Measurements from ENCODE around the gene SCMH1. TPM values are rescaled to one million over a fixed set of nuclear protein-coding genes. Genes with fewer than 3 reads are reported as not detected.

SCMH1 gene
- total and polyA plus RNA-seq, 2 of the 4 experiments (the other 2 are of a cell fraction) = 9.0 to 19.4 TPM

DNA sequence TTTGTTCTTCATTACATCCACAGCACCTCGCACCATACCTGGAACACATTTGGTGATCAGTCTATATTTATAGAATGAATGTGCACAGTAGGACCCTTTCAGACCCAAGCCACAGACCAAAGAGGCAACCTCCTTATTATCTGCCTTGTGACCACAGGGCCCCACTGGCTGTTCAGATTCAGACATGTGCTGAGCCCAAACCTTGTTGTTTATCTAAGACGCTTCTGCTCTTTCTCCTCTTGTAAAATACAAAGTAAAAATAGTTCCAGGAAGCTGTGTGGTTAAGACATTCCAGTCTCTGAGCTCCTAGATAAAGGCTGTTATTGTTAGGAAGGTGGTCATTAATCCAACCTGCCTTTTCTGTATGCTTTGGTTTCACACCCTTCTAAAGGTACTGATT is 3.6 kb upstream of the SCMH1 start:
- H3K14ac ChIP-seq (replicated peaks; ENCODE audit: low read depth, low read length) = no peak overlapping the region
- H3K4me1 ChIP-seq (ENCODE audit: control insufficient read depth, insufficient read depth, low read length) = peaks cover 7% of the 10 kb centered on the region
- no peak overlapping the region for H2BK15ac ChIP-seq (ENCODE audit: low read depth, low read length)
- H2BK20ac ChIP-seq (ENCODE audit: low read depth, low read length) = no peak overlapping the region
- no peaks in the 10 kb centered on the region for H3K36me3 ChIP-seq (ENCODE audit: control insufficient read depth, insufficient read depth, low read length)
- no peak overlapping the region for H3K23ac ChIP-seq (ENCODE audit: low read depth, low read length)
- no peak overlapping the region for H2BK5ac ChIP-seq (ENCODE audit: low read depth, low read length, poor library complexity, severe bottlenecking)
- no peak overlapping the region for H3K18ac ChIP-seq (ENCODE audit: low read depth, low read length)
- no peak overlapping the region for H4K8ac ChIP-seq (ENCODE audit: low read depth in 2 of 2, low read length in 2 of 2)
- no peak overlapping the region for H4K91ac ChIP-seq (ENCODE audit: insufficient read depth, low read depth, low read length)
- intact Hi-C loops (cut with micrococcal nuclease) (no loop called here), in situ Hi-C loops (cut with MboI; ENCODE audit: low sequenced_read_pairs) (no loop called here), dilution Hi-C loops (cut with HindIII; ENCODE audit: low sequenced_read_pairs, unreplicated experiment) (no loop called here)
- no CpG with 5 or more reads among the region's 2 CpGs for WGBS, 2 experiments (ENCODE audit: extremely low coverage in 2 of 2, insufficient read length in 1 of 2)
- H3K4me2 ChIP-seq (ENCODE audit: low read depth, low read length) = no peak overlapping the region
- no peak overlapping the region for H3K4ac ChIP-seq (ENCODE audit: low read depth, low read length)
- H2AK9ac ChIP-seq (replicated peaks; ENCODE audit: low read depth, low read length, poor library complexity) = no peak overlapping the region
- no peak overlapping the region for H2BK120ac ChIP-seq (ENCODE audit: low read depth, low read length)
- CTCF ChIA-PET = no interaction called here
- H2AK5ac ChIP-seq (ENCODE audit: low read depth, low read length) = no peak overlapping the region
- no TSS peak for BruUV-seq (replicated peaks)
- H3K9me1 ChIP-seq (ENCODE audit: insufficient read depth, low read length) = peaks cover 8% of the 10 kb centered on the region
- POLR2A ChIA-PET (ENCODE audit: unreplicated experiment) = no interaction called here
- H3K27ac ChIP-seq (ENCODE audit: insufficient read depth, low read length) = no peak overlapping the region
- H3K4me3 ChIP-seq (ENCODE audit: insufficient read depth, low read depth, low read length) = no peak overlapping the region
- no peaks in the 10 kb centered on the region for H3K9me3 ChIP-seq (ENCODE audit: control insufficient read depth, insufficient read depth, low read length)
- no peak overlapping the region for H3K56ac ChIP-seq (ENCODE audit: extremely low read depth, insufficient read depth, low read length)
- no peak overlapping the region for H2AFZ ChIP-seq (replicated peaks; ENCODE audit: low read length, poor library complexity)
- no peaks in the 10 kb centered on the region for H4K20me1 ChIP-seq (ENCODE audit: insufficient read depth, low read length)
- no peak for TF ChIP-seq ELK1 (IDR thresholded peaks at IDR 0.05; ENCODE audit: borderline replicate concordance, low read depth, low read length)
- no peak for TF ChIP-seq CTCF (conservative IDR thresholded peaks at IDR 0.05; ENCODE audit: low read depth, low read length)
- TF ChIP-seq, protein P1, sequence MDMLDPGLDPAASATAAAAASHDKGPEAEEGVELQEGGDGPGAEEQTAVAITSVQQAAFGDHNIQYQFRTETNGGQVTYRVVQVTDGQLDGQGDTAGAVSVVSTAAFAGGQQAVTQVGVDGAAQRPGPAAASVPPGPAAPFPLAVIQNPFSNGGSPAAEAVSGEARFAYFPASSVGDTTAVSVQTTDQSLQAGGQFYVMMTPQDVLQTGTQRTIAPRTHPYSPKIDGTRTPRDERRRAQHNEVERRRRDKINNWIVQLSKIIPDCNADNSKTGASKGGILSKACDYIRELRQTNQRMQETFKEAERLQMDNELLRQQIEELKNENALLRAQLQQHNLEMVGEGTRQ (IDR thresholded peaks at IDR 0.05; ENCODE audit: low read depth, low read length) = no peak
- no peak for TF ChIP-seq CEBPB (IDR thresholded peaks at IDR 0.05; ENCODE audit: low read depth, low read length)
- TF ChIP-seq NFE2L2 (IDR thresholded peaks at IDR 0.05; ENCODE audit: low read depth, low read length) = no peak
- TF ChIP-seq RFX5 (IDR thresholded peaks at IDR 0.05; ENCODE audit: low read depth, low read length) = no peak
- no peak for TF ChIP-seq MXI1 (IDR thresholded peaks at IDR 0.05; ENCODE audit: borderline replicate concordance, low read depth, low read length)
- TF ChIP-seq BHLHE40 (IDR thresholded peaks at IDR 0.05; ENCODE audit: low read depth, low read length) = no peak
- TF ChIP-seq CHD1 (IDR thresholded peaks at IDR 0.05; ENCODE audit: low read depth, low read length) = no peak
- H3K9ac ChIP-seq (ENCODE audit: low read depth, low read length) = no peak overlapping the region
- ATAC-seq (ENCODE audit: low read depth) (no peak), DNase-seq (peak; percentile 38)
- no peak overlapping the region for H4K5ac ChIP-seq (ENCODE audit: low read depth, low read length)
- no peaks in the 10 kb centered on the region for H3K27me3 ChIP-seq (ENCODE audit: control insufficient read depth, insufficient read depth, low read length)
- H3K79me1 ChIP-seq (ENCODE audit: low read depth in 1 of 2, low read length in 2 of 2) = peaks cover 13 to 18% of the 10 kb centered on the region in 2 experiments

All from IMR-90 (cell line).